HepG2 (cell line): ENCODE results near the gene EMILIN1. TPM values are rescaled to one million over a fixed set of nuclear protein-coding genes. Genes with fewer than 3 reads are reported as not detected.

Experiments used
- ATRX ChIP-seq: sonication (generic); formaldehyde crosslinking; IDR thresholded peaks from 2 replicates; pipeline ENCODE4 v1.4.0; 2020; ENCODE audit warnings: missing genetic modification reagents, borderline replicate concordance
- CHCHD3 ChIP-seq: sonication (generic); formaldehyde crosslinking; IDR thresholded peaks from 2 replicates; pipeline ENCODE4 v1.8.0; 2022; ENCODE audit warnings: mild to moderate bottlenecking, missing genetic modification reagents, moderate library complexity
- ELF1 ChIP-seq: sonication (generic); formaldehyde crosslinking; IDR thresholded peaks from 2 replicates; pipeline ENCODE4 v1.4.0; 2020; ENCODE audit warnings: missing genetic modification reagents
- ELF4 ChIP-seq: sonication (generic); formaldehyde crosslinking; IDR thresholded peaks from 2 replicates; pipeline ENCODE4 v1.5.0; 2020; ENCODE audit warnings: missing genetic modification reagents, mild to moderate bottlenecking, moderate library complexity, borderline replicate concordance
- JUND ChIP-seq: sonication (generic); formaldehyde crosslinking; IDR thresholded peaks from 2 replicates; pipeline ENCODE4 v1.8.0; 2022; ENCODE audit warnings: mild to moderate bottlenecking, missing genetic modification reagents
- MTF2 ChIP-seq: sonication (generic); formaldehyde crosslinking; IDR thresholded peaks from 2 replicates; pipeline ENCODE4 v1.5.0; 2020; ENCODE audit warnings: missing genetic modification reagents, borderline replicate concordance
- NFE2 ChIP-seq: sonication (generic); formaldehyde crosslinking; IDR thresholded peaks from 2 replicates; pipeline ENCODE4 v1.4.0; 2020; ENCODE audit warnings: missing genetic modification reagents
- WIZ ChIP-seq: sonication (generic); formaldehyde crosslinking; IDR thresholded peaks from 2 replicates; pipeline ENCODE4 v1.5.1; 2020; ENCODE audit warnings: mild to moderate bottlenecking, missing genetic modification reagents
- XRCC5 ChIP-seq: fragments of 200-400 bp; formaldehyde crosslinking; optimal IDR thresholded peaks from 2 replicates; pipeline ENCODE3; 2017; ENCODE audit warnings: mild to moderate bottlenecking, low read length
- ZNF563 ChIP-seq: sonication (generic); formaldehyde crosslinking; IDR thresholded peaks from 2 replicates; pipeline ENCODE4 v1.8.0; 2022; ENCODE audit warnings: mild to moderate bottlenecking, moderate library complexity, missing genetic modification reagents
- ZNF737 ChIP-seq: sonication (generic); formaldehyde crosslinking; IDR thresholded peaks from 2 replicates; pipeline ENCODE4 v1.5.0; 2020; ENCODE audit warnings: missing genetic modification reagents, mild to moderate bottlenecking, borderline replicate concordance
- ZNF777 ChIP-seq: sonication (generic); formaldehyde crosslinking; IDR thresholded peaks from 2 replicates; pipeline ENCODE4 v1.4.0; 2020; ENCODE audit warnings: missing genetic modification reagents
- polyA plus RNA-seq, 8 experiments: library from polyadenylated mRNA; depleted of rRNA in 3 of 8; stranded (reverse) in 7 of 8; unstranded in 1 of 8; fragments of >200 nt; fragmentation: Illumina TruSeq in 4 of 8; extraction: Trizol in 4 of 8; gene quantifications; 2 replicates each; pipeline versions ENCODE4 v1.2.1 to v1.2.3, GENCODE V29; 2011 to 2016; ENCODE audit warnings: low read depth in 4 of 8, missing spikeins in 1 of 8, mixed read lengths in 1 of 8; ENCODE audit not compliant: insufficient read depth in 1 of 8
- total RNA-seq, 5 experiments: library from RNA; depleted of rRNA; stranded (reverse); fragments of >200 nt; fragmentation: Illumina TruSeq; extraction: Trizol; gene quantifications; 2 replicates each; pipeline ENCODE4 v1.2.3, GENCODE V29; 2016; ENCODE audit warnings: low read depth in 1 of 5
- TF ChIP-seq, protein P1 (sequence below), 2 experiments: sonication (generic) in 1 of 2; formaldehyde crosslinking in 1 of 2; IDR thresholded peaks; 2 replicates each; pipeline versions ENCODE4 v1.4.0 to v1.6.1; 2018 to 2020; ENCODE audit warnings: missing genetic modification reagents in 2 of 2, borderline replicate concordance in 1 of 2, low read depth in 1 of 2, mild to moderate bottlenecking in 1 of 2, missing biosample characterization in 1 of 2
- TF ChIP-seq, protein P2 (sequence below): sonication (generic); formaldehyde crosslinking; IDR thresholded peaks from 2 replicates; pipeline ENCODE4 v1.5.1; 2020; ENCODE audit warnings: mild to moderate bottlenecking, missing genetic modification reagents, borderline replicate concordance
- TF ChIP-seq, protein P3 (sequence below): sonication (generic); formaldehyde crosslinking; conservative IDR thresholded peaks from 2 replicates; pipeline ENCODE4 v1.8.0; 2022; ENCODE audit warnings: missing genetic modification reagents
- TF ChIP-seq, protein P4 (sequence below): sonication (generic); formaldehyde crosslinking; IDR thresholded peaks from 2 replicates; pipeline ENCODE4 v1.5.0; 2020; ENCODE audit warnings: mild to moderate bottlenecking, missing genetic modification reagents

EMILIN1 gene
- total and polyA plus RNA-seq, 2 of the 13 experiments (the other 11 are each of a cell fraction or from before 2014, with no cell fraction given) = 8.1 to 9.7 TPM

DNA sequence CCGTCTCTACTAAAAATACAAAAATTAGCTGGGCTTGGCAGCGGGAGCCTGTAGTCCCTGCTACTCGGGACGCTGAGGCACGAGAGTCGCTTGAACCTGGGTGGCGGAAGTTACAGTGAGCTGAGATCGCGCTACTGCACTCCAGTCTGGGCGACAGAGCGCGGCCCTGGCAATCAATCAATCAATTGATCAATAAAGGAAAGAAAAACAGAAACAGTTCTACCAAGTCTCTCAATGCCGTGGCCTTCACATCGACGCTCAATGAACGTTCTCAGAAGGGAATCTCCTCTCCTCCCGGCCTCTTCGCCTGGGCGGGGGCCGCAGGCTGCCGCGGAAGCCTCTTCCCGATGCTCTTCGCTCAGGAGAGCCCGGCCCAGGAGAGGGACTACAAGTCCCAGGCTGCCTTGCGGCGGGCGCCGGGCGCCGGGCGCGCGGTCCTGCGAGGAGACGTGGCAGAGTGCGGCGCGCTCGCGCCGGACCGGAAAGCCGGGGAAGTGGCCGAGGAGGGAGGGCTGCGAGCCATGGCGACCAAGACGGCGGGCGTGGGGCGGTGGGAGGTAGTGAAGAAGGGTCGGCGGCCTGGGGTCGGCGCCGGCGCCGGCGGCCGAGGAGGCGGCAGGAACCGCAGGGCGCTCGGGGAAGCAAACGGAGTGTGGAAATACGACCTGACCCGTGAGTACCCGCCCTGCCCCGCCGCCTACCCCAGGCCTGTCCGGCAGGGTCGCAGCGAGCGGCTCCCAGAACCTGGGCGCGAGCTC, 45.7 kb upstream of the EMILIN1 start, which contains the start of gene TMEM214 (continued):
- TF ChIP-seq, protein P1, sequence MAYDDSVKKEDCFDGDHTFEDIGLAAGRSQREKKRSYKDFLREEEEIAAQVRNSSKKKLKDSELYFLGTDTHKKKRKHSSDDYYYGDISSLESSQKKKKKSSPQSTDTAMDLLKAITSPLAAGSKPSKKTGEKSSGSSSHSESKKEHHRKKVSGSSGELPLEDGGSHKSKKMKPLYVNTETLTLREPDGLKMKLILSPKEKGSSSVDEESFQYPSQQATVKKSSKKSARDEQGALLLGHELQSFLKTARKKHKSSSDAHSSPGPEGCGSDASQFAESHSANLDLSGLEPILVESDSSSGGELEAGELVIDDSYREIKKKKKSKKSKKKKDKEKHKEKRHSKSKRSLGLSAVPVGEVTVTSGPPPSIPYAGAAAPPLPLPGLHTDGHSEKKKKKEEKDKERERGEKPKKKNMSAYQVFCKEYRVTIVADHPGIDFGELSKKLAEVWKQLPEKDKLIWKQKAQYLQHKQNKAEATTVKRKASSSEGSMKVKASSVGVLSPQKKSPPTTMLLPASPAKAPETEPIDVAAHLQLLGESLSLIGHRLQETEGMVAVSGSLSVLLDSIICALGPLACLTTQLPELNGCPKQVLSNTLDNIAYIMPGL (CRISPR knock-in tag; IDR thresholded peaks at IDR 0.05; ENCODE audit: borderline replicate concordance in 1 of 2, low read depth in 1 of 2) = peak; percentile 90 to 98
- TF ChIP-seq ZNF563 (0 out of 2 replicates have a peak, but pooled peaks have one; percentile 58), JUND (no peak), ELF1 (CRISPR knock-in tag) (peak; percentile 57; the same call in 1 of the 2 replicates), NFE2 (no peak), ZNF777 (CRISPR knock-in tag) (peak; percentile 37; the same call in 1 of the 2 replicates), XRCC5 (peak; percentile 85), ZNF737 (CRISPR knock-in tag) (no peak), WIZ (CRISPR knock-in tag) (peak; percentile 73; the same call in 1 of the 2 replicates), ATRX (CRISPR knock-in tag) (no peak), MTF2 (CRISPR knock-in tag) (peak; percentile 64; the same call in 1 of the 2 replicates), ELF4 (CRISPR knock-in tag) (peak; percentile 24; the same call in 1 of the 2 replicates), CHCHD3 (no peak)
- TF ChIP-seq, protein P2, sequence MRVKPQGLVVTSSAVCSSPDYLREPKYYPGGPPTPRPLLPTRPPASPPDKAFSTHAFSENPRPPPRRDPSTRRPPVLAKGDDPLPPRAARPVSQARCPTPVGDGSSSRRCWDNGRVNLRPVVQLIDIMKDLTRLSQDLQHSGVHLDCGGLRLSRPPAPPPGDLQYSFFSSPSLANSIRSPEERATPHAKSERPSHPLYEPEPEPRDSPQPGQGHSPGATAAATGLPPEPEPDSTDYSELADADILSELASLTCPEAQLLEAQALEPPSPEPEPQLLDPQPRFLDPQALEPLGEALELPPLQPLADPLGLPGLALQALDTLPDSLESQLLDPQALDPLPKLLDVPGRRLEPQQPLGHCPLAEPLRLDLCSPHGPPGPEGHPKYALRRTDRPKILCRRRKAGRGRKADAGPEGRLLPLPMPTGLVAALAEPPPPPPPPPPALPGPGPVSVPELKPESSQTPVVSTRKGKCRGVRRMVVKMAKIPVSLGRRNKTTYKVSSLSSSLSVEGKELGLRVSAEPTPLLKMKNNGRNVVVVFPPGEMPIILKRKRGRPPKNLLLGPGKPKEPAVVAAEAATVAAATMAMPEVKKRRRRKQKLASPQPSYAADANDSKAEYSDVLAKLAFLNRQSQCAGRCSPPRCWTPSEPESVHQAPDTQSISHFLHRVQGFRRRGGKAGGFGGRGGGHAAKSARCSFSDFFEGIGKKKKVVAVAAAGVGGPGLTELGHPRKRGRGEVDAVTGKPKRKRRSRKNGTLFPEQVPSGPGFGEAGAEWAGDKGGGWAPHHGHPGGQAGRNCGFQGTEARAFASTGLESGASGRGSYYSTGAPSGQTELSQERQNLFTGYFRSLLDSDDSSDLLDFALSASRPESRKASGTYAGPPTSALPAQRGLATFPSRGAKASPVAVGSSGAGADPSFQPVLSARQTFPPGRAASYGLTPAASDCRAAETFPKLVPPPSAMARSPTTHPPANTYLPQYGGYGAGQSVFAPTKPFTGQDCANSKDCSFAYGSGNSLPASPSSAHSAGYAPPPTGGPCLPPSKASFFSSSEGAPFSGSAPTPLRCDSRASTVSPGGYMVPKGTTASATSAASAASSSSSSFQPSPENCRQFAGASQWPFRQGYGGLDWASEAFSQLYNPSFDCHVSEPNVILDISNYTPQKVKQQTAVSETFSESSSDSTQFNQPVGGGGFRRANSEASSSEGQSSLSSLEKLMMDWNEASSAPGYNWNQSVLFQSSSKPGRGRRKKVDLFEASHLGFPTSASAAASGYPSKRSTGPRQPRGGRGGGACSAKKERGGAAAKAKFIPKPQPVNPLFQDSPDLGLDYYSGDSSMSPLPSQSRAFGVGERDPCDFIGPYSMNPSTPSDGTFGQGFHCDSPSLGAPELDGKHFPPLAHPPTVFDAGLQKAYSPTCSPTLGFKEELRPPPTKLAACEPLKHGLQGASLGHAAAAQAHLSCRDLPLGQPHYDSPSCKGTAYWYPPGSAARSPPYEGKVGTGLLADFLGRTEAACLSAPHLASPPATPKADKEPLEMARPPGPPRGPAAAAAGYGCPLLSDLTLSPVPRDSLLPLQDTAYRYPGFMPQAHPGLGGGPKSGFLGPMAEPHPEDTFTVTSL (CRISPR knock-in tag) = no peak
- TF ChIP-seq, protein P3, sequence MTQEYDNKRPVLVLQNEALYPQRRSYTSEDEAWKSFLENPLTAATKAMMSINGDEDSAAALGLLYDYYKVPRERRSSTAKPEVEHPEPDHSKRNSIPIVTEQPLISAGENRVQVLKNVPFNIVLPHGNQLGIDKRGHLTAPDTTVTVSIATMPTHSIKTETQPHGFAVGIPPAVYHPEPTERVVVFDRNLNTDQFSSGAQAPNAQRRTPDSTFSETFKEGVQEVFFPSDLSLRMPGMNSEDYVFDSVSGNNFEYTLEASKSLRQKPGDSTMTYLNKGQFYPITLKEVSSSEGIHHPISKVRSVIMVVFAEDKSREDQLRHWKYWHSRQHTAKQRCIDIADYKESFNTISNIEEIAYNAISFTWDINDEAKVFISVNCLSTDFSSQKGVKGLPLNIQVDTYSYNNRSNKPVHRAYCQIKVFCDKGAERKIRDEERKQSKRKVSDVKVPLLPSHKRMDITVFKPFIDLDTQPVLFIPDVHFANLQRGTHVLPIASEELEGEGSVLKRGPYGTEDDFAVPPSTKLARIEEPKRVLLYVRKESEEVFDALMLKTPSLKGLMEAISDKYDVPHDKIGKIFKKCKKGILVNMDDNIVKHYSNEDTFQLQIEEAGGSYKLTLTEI (CRISPR knock-in tag) = no peak
- TF ChIP-seq, protein P4, sequence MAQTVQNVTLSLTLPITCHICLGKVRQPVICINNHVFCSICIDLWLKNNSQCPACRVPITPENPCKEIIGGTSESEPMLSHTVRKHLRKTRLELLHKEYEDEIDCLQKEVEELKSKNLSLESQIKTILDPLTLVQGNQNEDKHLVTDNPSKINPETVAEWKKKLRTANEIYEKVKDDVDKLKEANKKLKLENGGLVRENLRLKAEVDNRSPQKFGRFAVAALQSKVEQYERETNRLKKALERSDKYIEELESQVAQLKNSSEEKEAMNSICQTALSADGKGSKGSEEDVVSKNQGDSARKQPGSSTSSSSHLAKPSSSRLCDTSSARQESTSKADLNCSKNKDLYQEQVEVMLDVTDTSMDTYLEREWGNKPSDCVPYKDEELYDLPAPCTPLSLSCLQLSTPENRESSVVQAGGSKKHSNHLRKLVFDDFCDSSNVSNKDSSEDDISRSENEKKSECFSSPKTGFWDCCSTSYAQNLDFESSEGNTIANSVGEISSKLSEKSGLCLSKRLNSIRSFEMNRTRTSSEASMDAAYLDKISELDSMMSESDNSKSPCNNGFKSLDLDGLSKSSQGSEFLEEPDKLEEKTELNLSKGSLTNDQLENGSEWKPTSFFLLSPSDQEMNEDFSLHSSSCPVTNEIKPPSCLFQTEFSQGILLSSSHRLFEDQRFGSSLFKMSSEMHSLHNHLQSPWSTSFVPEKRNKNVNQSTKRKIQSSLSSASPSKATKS (CRISPR knock-in tag) = peak; percentile 43; the same call in 1 of the 2 replicates
